ENCODE results near the gene GGCX.

DNA sequence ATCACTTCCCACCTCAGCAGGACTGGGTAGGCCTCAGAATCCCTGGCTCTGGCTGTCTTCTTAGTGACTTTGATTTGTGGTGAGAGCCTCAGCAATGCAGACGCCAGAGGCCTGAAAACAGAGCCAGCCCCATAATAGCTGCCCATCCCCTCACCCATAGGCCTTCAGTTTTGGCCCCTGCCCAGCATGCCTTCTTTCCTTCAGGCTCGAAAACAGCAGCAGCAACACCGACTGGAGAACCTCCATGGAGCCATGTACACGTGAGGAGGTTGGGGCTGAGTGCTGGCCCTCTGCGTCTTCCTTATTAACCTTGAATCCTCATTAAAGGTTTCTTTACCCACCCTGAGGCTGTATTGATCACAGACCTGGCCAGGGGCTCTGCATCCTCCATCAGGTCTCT, 35.9 kb upstream of the GGCX start:
- TF ChIP-seq, protein P1, sequence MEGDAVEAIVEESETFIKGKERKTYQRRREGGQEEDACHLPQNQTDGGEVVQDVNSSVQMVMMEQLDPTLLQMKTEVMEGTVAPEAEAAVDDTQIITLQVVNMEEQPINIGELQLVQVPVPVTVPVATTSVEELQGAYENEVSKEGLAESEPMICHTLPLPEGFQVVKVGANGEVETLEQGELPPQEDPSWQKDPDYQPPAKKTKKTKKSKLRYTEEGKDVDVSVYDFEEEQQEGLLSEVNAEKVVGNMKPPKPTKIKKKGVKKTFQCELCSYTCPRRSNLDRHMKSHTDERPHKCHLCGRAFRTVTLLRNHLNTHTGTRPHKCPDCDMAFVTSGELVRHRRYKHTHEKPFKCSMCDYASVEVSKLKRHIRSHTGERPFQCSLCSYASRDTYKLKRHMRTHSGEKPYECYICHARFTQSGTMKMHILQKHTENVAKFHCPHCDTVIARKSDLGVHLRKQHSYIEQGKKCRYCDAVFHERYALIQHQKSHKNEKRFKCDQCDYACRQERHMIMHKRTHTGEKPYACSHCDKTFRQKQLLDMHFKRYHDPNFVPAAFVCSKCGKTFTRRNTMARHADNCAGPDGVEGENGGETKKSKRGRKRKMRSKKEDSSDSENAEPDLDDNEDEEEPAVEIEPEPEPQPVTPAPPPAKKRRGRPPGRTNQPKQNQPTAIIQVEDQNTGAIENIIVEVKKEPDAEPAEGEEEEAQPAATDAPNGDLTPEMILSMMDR (IDR thresholded peaks at IDR 0.05; ENCODE audit: low read length), result no peak
- TF ChIP-seq EZH2 (IDR thresholded peaks at IDR 0.05; ENCODE audit: borderline replicate concordance, low read length), result no peak
